ENCODE measurements around the gene NCOA3. TPM values are rescaled to one million over a fixed set of nuclear protein-coding genes. Genes with fewer than 3 reads are reported as not detected.

NCOA3 gene
- total RNA-seq, 1 experiment from 2014 or later, result 25.9 TPM

- H3K27me3 ChIP-seq (ENCODE audit: insufficient read depth, low read length), result no peaks in the 10 kb centered on the region
- ChIA-PET CTCF (interaction anchor here (3.1 kb wide), 1 partner anchor 960 kb away, joined by 13 read pairs; no protein-coding TSS in a partner anchor), POLR2A (no interaction called here), RAD21 (ENCODE audit: low non-redundant PET in 1 of 2, low total read pairs in 2 of 2, uncharacterized antibody in 2 of 2, unreplicated experiment in 2 of 2) (no interaction called here)
- no peak overlapping the region for H3K4me2 ChIP-seq (ENCODE audit: low read length)
- H3K9me2 ChIP-seq (ENCODE audit: insufficient read depth), result no peaks in the 10 kb centered on the region
- intact Hi-C loops (cut with micrococcal nuclease), result loop anchor here (10.0 kb wide), 1 partner anchor 635 kb away; no protein-coding TSS in a partner anchor
- no peak for DNase-seq (ENCODE audit: low read depth, low spot score)
- H3K27ac ChIP-seq (ENCODE audit: low read depth, low read length), result no peak overlapping the region
- no peak overlapping the region for H2AFZ ChIP-seq (ENCODE audit: low read depth, low read length, poor library complexity, severe bottlenecking)
- H3K9ac ChIP-seq (ENCODE audit: low read length), result no peak overlapping the region
- H3K79me2 ChIP-seq (ENCODE audit: insufficient read depth, low read length), result no peaks in the 10 kb centered on the region
- no peak for ATAC-seq
- BruUV-seq (replicated peaks), result no TSS peak
- H3K36me3 ChIP-seq (ENCODE audit: control insufficient read depth in 1 of 2, insufficient read depth in 2 of 2, low read length in 2 of 2), result no peaks in the 10 kb centered on the region
- H3K9me3 ChIP-seq (ENCODE audit: control insufficient read depth in 1 of 2, insufficient read depth in 1 of 2, low read depth in 1 of 2, low read length in 2 of 2), result no peaks in the 10 kb centered on the region
- TF ChIP-seq YY1 (IDR thresholded peaks at IDR 0.05; ENCODE audit: extremely low read depth, insufficient replicate concordance, low read depth, low read length), result no peak
- TF ChIP-seq ZFX (IDR thresholded peaks at IDR 0.05), result no peak
- no peak for TF ChIP-seq RAD21 (IDR thresholded peaks at IDR 0.05; ENCODE audit: low read depth)
- no peak for TF ChIP-seq JUND (IDR thresholded peaks at IDR 0.05)
- no peak for TF ChIP-seq SRF (IDR thresholded peaks at IDR 0.05; ENCODE audit: low read depth)
- TF ChIP-seq SP1 (IDR thresholded peaks at IDR 0.05; ENCODE audit: low read depth), result no peak
- TF ChIP-seq SIN3A (IDR thresholded peaks at IDR 0.05; ENCODE audit: low read depth), result no peak
- no peak for TF ChIP-seq TCF7L2 (IDR thresholded peaks at IDR 0.05; ENCODE audit: borderline replicate concordance, extremely low read depth, insufficient read depth, insufficient read length)
- no peak for TF ChIP-seq EZH2phosphoT487 (IDR thresholded peaks at IDR 0.05; ENCODE audit: borderline replicate concordance)
- no peak for TF ChIP-seq ELF1 (IDR thresholded peaks at IDR 0.05; ENCODE audit: borderline replicate concordance, low read depth)
- no peak for TF ChIP-seq ZNF274 (IDR thresholded peaks at IDR 0.05; ENCODE audit: low read depth, low read length)
- no peak for TF ChIP-seq MAX (IDR thresholded peaks at IDR 0.05)
- H4K20me1 ChIP-seq (ENCODE audit: insufficient read depth), result no peaks in the 10 kb centered on the region
- H3K4me3 ChIP-seq (replicated peaks in 1 of 2; ENCODE audit: low read depth in 1 of 2, low read length in 2 of 2), result no peak overlapping the region
- H3K4me1 ChIP-seq (ENCODE audit: control insufficient read depth in 1 of 2, insufficient read depth in 2 of 2, low read length in 2 of 2), result peaks cover 0 to 2% of the 10 kb centered on the region in 2 experiments; a peak in 1 of 4 replicates
These were observed 158.4 kb downstream of the NCOA3 start for GRCh38 chr20:47659904-47660601.

All from HCT116 (cell line).